Uterus (tissue), 4 donors: ENCODE data around the gene NOP9. TPM values are rescaled to one million over a fixed set of nuclear protein-coding genes. Genes with fewer than 3 reads are reported as not detected.

ENCODE experiments used
- DNase-seq, 2 donors: peaks; one replicate each; pipeline ENCODE4 v3.0.0-alpha.2; 2019 to 2020
- H3K27ac ChIP-seq, 2 donors: fragments of 200-600 bp; sonication (generic); 1 replicate in 1 of 2; 2 replicates in 1 of 2; pipeline ENCODE4 v1.5.1; 2016 to 2018
- H3K27me3 ChIP-seq, 2 donors: fragments of 200-600 bp; sonication (generic); one replicate each; pipeline ENCODE4 v1.5.1; 2018 to 2019; ENCODE audit warnings: control low read depth in 1 of 2
- H3K36me3 ChIP-seq, 2 donors: fragments of 200-600 bp; sonication (generic); one replicate each; pipeline ENCODE4 v1.5.1; 2019; ENCODE audit warnings: control low read depth in 1 of 2
- H3K4me1 ChIP-seq, 2 donors: fragments of 200-600 bp; sonication (generic); one replicate each; pipeline ENCODE4 v1.5.1; 2018 to 2019; ENCODE audit warnings: control low read depth in 1 of 2
- H3K4me3 ChIP-seq, 2 donors: fragments of 200-600 bp; sonication (generic); 1 replicate in 1 of 2; 2 replicates in 1 of 2; pipeline ENCODE4 v1.5.1; 2018 to 2019; ENCODE audit warnings: mild to moderate bottlenecking in 1 of 2
- H3K9me3 ChIP-seq, 2 donors: fragments of 200-600 bp; sonication (generic); one replicate each; pipeline ENCODE4 v1.5.1; 2019; ENCODE audit warnings: control low read depth in 1 of 2
- POLR2A ChIP-seq, 2 donors: fragments of 450-650 bp; IDR thresholded peaks; one replicate each; pipeline ENCODE4 v1.6.1; 2016; ENCODE audit warnings: antibody characterized with exemption in 2 of 2, mild to moderate bottlenecking in 1 of 2, moderate library complexity in 1 of 2
- intact Hi-C: fragments of 100-400 bp; cut with DNase I; formaldehyde crosslinking; loops from one replicate; pipeline ENCODE4 v1.15.1; 2023; ENCODE audit warnings: low total_unique reads
- total RNA-seq, 4 donors: library from RNA; depleted of rRNA in 3 of 4; stranded (reverse); fragments of >200 nt in 3 of 4; gene quantifications; one replicate each; pipeline versions ENCODE4 v1.1.0 to v1.2.4, GENCODE V29; 2014 to 2023
- TF ChIP-seq, protein P1 (sequence below), 4 experiments: fragments of 200-600 bp in 2 of 4; fragments of 450-650 bp in 2 of 4; sonication (generic) in 2 of 4; IDR thresholded peaks; one replicate each; pipeline ENCODE4 v1.5.1; 2016 to 2019; ENCODE audit warnings: antibody characterized with exemption in 4 of 4, mild to moderate bottlenecking in 2 of 4, moderate library complexity in 1 of 4
- donor health status: DM: yes; HTN: yes; CAD: no.

The NOP9 gene
- total RNA-seq, 4 donors from 2014 or later, result 5.0 to 23.5 (median 22.5) TPM

DNA sequence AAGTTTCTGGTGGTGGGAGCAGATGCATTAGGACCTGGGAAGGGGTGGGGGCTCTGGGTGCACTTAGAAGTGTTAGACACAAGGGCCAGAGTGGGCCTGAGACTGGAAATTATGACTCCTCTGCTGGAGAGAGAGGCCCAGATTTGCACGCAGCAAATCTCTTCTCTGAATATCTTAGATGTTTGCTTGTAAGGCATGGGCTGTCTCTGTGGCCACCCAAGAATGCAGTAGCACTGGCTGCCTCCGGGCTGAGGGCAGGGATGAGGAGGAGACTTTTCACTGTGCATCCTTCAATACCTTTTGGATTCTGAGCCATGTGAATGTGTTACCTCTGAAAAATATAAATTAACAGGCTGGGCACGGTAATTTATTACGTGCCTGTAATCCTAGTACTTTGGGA lies 14.3 kb upstream of the NOP9 start:
- DNase-seq, result no peak
- no peaks in the 10 kb centered on the region for H3K9me3 ChIP-seq
- no peaks in the 10 kb centered on the region for H3K27me3 ChIP-seq
- H3K4me1 ChIP-seq, result no peaks in the 10 kb centered on the region
- no peak overlapping the region for H3K27ac ChIP-seq
- no peaks in the 10 kb centered on the region for H3K36me3 ChIP-seq
- TF ChIP-seq POLR2A (IDR thresholded peaks at IDR 0.05), result no peak
- TF ChIP-seq, protein P1, sequence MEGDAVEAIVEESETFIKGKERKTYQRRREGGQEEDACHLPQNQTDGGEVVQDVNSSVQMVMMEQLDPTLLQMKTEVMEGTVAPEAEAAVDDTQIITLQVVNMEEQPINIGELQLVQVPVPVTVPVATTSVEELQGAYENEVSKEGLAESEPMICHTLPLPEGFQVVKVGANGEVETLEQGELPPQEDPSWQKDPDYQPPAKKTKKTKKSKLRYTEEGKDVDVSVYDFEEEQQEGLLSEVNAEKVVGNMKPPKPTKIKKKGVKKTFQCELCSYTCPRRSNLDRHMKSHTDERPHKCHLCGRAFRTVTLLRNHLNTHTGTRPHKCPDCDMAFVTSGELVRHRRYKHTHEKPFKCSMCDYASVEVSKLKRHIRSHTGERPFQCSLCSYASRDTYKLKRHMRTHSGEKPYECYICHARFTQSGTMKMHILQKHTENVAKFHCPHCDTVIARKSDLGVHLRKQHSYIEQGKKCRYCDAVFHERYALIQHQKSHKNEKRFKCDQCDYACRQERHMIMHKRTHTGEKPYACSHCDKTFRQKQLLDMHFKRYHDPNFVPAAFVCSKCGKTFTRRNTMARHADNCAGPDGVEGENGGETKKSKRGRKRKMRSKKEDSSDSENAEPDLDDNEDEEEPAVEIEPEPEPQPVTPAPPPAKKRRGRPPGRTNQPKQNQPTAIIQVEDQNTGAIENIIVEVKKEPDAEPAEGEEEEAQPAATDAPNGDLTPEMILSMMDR (IDR thresholded peaks at IDR 0.05), result no peak
- H3K4me3 ChIP-seq, result no peak overlapping the region
- intact Hi-C loops, result no loop called here

DNA sequence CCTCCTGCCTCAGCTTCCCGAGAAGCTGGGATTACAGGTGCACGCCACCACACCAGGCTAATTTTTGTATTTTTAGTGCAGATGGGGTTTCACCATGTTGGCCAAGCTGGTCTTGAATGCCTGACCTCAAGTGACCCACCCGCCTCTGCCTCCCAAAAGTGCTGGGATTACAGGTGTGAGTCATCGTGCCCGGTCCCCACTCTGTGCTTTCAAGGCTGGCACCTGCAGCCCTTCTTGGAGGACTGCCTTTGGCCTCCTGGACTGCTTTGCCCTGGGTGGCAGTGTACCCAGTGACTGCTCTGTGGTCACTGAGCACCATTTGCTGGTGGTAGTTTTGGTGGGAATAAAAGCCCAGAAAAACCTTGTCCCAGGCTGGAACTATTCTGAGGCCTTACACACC lies 12.7 kb upstream of the NOP9 start:
- no peak for DNase-seq
- Histone ChIP-seq H3K27ac (no peak overlapping the region), H3K27me3 (no peaks in the 10 kb centered on the region), H3K9me3 (no peaks in the 10 kb centered on the region), H3K4me3 (no peak overlapping the region), H3K4me1 (no peaks in the 10 kb centered on the region), H3K36me3 (no peaks in the 10 kb centered on the region)
- TF ChIP-seq, protein P1 (IDR thresholded peaks at IDR 0.05), result no peak
- no peak for TF ChIP-seq POLR2A (IDR thresholded peaks at IDR 0.05)
- intact Hi-C loops, result no loop called here

DNA sequence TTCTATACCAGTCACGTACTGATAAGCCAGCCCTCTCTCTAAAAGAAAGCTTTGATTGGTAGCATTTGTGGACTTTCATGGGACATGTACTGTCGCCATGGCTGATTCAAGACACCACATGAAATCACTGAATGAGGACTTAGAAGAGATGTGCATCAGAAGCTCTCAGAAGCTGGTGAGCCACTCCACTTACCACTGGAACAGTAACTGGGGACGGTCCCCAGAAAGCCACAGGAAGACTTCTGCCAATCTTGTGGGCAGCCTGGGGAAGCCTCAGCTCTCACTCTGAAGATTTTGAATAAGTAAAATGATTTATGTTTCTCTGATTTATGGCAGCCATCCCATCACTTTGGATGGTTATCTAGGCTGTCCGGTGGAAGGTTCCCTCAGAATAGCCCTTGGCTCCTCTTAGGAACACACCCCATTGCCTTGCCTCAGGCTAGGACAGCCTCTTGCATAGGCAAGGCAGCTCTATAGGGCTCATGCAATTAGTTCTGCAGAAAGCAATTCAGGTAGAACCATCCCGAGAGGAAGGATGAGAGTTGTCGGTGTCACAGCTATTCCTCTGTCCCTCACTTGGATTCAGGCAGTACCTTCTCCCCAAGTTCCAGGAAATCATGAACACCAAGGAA lies 9.9 kb upstream of the NOP9 start:
- intact Hi-C loops, result loop anchor here (10.0 kb wide), 1 partner anchor 45 kb away; the partner anchor contains the start of gene TINF2
- no peaks in the 10 kb centered on the region for H3K36me3 ChIP-seq
- H3K9me3 ChIP-seq, result no peaks in the 10 kb centered on the region
- H3K27ac ChIP-seq, result no peak overlapping the region
- H3K4me1 ChIP-seq, result no peaks in the 10 kb centered on the region
- H3K27me3 ChIP-seq, result no peaks in the 10 kb centered on the region
- TF ChIP-seq, protein P1 (IDR thresholded peaks at IDR 0.05), result no peak
- no peak for TF ChIP-seq POLR2A (IDR thresholded peaks at IDR 0.05)
- no peak overlapping the region for H3K4me3 ChIP-seq
- no peak for DNase-seq

DNA sequence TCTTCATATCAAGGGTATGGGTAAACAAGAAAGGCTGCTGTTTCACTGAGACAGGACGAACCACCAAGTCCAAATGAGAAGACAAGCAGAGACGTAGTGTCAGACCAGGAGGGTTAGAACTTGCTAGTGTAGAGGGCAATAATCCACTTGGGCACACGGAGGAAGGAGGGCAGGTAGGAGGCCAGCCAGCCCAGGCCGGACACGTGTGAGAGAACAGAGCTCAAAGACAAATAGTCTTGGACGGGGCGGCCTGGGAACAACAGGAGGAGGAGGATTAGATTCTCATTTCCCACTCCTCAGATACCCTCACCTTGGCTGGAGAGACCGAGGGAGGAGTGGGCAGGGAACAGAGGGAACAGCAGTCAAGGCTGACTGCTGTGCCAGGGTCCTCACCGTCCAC lies 8.9 kb upstream of the NOP9 start:
- Histone ChIP-seq H3K27ac (no peak overlapping the region), H3K9me3 (no peaks in the 10 kb centered on the region), H3K36me3 (no peaks in the 10 kb centered on the region), H3K27me3 (no peaks in the 10 kb centered on the region), H3K4me1 (no peaks in the 10 kb centered on the region), H3K4me3 (no peak overlapping the region)
- no peak for DNase-seq
- no peak for TF ChIP-seq POLR2A (IDR thresholded peaks at IDR 0.05)
- TF ChIP-seq, protein P1 (IDR thresholded peaks at IDR 0.05), result no peak
- intact Hi-C loops, result loop anchor here (10.0 kb wide), 1 partner anchor 46 kb away; the partner anchor contains the start of gene TINF2

DNA sequence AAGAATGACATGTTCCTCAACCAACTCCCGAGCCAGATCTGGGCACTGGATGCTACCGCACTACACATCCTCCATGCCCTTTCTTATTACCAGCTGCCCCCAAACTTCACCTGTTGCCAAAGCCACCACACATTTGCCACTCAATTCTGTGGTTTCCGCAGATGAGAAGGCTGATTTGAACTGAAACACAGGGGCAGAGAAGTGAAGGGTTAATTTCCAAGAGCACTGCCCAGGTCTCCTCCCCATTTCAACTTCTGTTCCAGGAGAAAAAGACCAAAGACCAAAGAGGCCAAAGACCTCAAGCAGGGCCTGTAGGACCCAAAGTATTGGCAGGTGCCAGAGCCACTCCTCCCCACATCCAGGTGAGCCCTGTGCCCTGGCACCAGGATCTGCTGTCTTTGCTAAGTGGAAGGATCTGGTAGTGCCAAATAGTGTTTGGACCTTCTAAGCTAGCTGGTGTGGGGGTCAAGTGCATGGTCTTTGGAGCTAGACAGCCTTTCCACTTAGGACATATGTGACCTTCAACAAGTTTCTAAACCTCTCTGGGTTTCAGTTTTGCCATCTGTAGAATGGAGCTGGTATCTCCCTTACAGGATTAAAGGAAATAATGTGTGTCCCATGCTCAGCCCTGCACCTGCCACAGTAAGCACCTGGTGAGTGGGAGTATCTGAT lies 8.1 kb upstream of the NOP9 start:
- H3K27me3 ChIP-seq, result no peaks in the 10 kb centered on the region
- no peak for DNase-seq
- no peak overlapping the region for H3K27ac ChIP-seq
- TF ChIP-seq, protein P1 (IDR thresholded peaks at IDR 0.05), result no peak
- TF ChIP-seq POLR2A (IDR thresholded peaks at IDR 0.05), result no peak
- no peak overlapping the region for H3K4me3 ChIP-seq
- intact Hi-C loops, result loop anchor here (10.0 kb wide), 1 partner anchor 47 kb away; the partner anchor contains the start of gene TINF2
- H3K36me3 ChIP-seq, result no peaks in the 10 kb centered on the region
- H3K4me1 ChIP-seq, result no peaks in the 10 kb centered on the region
- H3K9me3 ChIP-seq, result no peaks in the 10 kb centered on the region
